HG03280 (cell line): Measurements from ENCODE around the gene CMSS1.
A peak's percentile ranks its signal among the peaks of the same experiment; 100 is the strongest.

Experiments
- ATAC-seq: cut with Tn5 transposase; IDR thresholded peaks from one replicate; pipeline ENCODE4 v1.9.1; 2021; ENCODE audit warnings: mild to moderate bottlenecking, moderate library complexity; ENCODE audit not compliant: unreplicated experiment

The CMSS1 gene

GRCh38 chr3:99873269-99874102, 55.8 kb downstream of the CMSS1 start:
- ATAC-seq: no peak

DNA sequence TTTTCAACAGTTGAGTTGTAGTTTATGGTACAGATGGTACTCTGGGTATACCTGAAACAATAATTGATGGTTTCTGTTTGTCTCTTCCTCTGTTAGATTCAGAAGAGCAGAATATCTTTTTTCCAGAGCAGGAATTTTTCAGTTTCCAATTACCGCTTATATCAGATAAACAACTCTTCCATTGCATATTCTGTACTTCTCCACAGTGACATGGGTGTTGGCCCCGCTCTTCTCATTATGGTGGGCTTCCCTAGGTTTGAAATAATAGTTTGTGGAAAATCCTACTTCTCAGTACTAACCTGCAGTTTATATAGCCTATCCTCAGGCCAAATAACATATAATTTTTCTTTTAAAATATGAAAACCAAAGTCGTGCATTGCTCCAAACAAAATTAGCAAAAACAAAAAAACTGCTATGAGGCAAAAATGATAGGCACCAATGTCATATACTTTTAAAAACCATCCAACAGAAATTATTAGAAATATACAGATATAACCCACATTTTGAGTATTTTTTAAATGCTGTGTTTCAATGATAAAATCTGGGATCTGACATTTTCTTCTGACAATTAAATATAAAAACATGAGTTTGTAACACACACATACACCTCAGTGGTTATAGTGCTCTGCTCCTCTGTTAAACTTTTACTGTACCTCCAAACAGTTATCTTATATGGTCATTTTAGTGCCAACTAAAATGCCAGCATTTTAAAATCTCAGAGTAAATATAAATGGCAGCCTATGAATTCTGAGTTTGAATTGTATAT, 56.8 kb downstream of the CMSS1 start:
- no peak for ATAC-seq

GRCh38 chr3:99875581-99875928, 57.9 kb downstream of the CMSS1 start:
- ATAC-seq: peak; percentile 9

- peak; percentile 96 for ATAC-seq
Observed at GRCh38 chr3:99875929-99876841, 58.5 kb downstream of the CMSS1 start.

DNA sequence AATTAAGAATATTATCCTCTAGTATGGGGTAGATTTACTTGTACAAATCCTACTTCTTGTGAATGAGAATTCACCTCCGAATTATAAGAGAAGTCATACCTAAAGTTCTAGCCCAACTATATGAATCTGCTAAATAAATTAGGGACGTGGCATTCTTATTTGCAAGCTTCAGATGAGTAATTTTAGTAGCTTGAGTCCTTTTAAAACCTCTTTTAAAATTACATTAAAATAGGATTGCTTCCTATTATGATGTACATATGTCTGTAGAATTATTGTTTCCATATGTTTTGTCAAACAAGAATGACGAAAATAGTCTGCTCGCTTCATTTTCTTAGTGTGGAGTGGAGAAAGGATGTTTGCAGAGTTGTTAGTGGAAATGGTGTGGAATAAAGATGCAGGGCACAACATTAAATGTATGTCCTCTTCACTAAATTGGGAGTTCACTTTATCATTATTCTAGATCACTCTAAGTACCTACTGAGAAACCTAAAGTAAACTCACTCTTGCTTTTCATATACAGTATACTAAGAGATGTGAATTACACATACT, 59.4 kb downstream of the CMSS1 start:
- ATAC-seq: no peak

DNA sequence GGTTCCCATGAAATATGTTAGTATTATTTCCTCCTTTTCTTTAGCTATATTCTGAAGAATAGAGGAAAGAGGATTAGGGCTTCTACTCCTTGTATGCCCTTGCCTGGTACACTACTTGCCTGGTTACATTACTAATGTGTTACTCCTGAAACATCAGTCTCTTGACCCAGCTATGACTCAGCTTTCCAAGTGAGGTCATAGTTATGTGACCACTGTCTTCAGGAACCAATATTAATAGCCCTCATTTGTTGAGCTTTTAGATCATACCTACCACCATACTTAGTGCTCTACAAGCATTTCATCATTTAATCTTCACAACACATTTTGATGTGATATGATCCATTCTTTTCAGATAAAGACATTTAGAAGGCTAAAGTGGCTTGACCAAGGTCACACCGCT, 60.3 kb downstream of the CMSS1 start:
- peak; percentile 39 for ATAC-seq

- no peak for ATAC-seq
Observed at GRCh38 chr3:99879275-99879674, 61.6 kb downstream of the CMSS1 start.

DNA sequence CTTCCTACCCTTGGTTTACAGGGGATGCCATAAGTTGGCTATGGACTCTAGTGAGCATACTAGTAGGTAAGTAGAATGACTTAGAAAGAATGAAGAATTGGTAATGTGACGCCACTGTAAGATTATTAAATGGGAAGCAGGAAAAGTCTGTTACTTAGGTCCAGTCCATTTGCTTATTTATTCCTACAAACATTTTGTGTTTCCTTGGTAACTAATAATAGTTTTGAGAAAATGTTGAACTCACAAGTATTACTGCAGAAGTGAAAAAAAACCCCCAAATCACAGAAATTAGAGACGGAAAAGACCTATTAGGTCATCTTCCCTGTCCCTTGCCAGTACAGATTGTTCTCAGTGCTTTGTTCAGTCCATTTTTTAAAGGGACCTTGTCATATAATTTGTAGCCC, 63.5 kb downstream of the CMSS1 start:
- ATAC-seq: no peak

- no peak for ATAC-seq
Observed at GRCh38 chr3:99882436-99883137, 64.9 kb downstream of the CMSS1 start.

DNA sequence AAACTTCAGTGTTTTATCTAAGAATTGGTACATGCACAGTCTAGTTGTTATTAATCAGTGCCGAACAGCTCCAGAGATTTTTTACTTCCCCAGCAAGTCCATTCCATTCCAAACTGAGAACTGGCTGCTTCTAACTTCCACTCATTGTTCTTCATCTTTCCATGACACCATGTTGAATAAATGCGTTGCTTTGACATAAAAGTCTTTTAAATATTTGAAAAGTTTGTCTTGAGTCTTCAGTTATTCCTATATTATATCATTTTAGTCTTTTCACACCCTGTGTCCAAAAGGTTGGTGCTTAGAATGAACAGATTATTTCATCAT, 65.4 kb downstream of the CMSS1 start:
- ATAC-seq: no peak

- ATAC-seq: no peak
Observed at GRCh38 chr3:99883693-99884092, 66.0 kb downstream of the CMSS1 start.

- ATAC-seq: no peak
Observed at GRCh38 chr3:99884484-99884883, 66.8 kb downstream of the CMSS1 start.

GRCh38 chr3:99885085-99885484, 67.4 kb downstream of the CMSS1 start:
- ATAC-seq: no peak

- no peak for ATAC-seq
Observed at GRCh38 chr3:99885851-99886250, 68.2 kb downstream of the CMSS1 start.

DNA sequence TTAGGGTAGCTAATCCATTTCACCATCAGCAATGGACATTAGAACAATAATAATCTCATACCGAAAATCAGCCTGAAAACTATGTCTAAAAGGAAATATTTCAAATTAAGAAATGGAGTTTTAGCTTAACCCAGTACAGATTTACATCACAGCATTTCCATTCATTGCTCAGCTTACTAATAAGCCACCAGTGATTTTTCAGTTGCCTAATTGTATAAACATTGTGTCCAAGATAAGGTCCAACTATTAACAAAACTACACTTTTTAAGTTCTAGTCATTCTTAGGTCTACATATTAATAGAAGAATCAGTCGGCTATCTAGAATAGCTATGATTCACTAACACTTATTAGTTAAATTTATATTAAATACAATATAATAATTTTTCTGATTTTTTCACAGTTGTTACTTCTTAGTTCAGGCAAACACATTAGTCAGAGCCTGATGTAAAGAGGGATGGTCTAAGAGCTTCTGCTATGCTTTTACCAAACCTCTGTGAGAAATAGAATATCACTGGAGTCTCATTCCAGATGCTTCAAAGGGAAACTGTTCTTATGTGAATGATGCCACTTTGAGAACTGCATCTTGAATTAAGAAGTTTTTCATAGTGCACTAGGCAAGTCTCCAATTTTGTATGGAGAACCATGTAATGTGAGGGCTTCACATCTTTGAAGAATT, 74.1 kb downstream of the CMSS1 start:
- ATAC-seq: no peak

DNA sequence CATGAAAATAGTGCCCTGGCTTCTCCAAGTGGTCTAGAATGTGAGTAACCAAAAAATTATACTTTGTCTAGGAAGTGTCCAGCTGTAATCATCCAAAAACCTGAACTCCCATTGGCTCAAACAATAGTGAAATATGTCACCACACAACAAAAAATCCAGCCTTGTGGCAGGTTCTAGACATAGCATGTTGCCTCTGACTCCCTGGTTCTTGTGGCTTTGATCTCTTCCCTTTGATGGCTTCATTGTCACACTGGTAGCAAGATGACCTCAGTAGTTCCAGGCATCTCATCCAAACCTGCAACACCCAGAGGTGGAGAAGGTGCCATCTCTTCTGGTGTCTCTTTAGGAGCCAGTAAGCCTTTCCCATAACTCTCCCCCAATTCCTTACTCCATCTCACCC, 74.7 kb downstream of the CMSS1 start:
- ATAC-seq: no peak

GRCh38 chr3:99895131-99895696, 77.6 kb downstream of the CMSS1 start:
- ATAC-seq: no peak

DNA sequence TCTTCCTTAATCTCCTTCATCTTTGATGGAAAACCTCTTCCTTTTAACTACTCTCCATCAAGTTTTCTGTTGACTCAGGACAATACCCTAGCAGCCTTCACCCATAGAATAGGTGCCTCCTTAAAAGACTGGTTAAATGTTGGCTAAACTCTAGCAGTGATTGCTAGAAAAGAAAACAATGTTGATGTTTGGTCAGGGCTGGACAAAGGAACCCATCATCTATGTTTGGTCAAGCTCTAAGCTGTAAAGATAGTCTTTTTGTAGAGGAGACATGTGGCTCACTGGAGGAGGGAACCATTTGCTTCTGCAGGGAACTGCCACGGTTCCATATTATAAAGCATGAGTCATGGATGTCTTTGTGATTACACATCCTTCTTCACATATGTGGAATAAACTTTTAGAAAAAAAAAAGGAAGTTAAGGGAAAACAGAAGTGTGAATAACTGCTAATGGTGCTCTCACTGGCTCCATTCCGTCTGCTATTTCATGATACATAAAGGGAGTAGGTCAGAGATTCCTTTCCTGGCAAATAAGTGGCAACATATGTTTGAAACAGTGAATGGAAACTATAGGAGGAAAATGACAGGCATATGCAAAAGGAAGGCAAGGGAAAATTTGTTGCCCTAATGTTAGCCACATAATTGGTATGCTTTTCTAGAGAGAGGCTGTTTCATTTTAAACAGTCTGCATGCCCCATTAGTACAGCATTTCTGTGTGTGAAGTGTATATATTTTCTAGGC, 78.2 kb downstream of the CMSS1 start:
- no peak for ATAC-seq

GRCh38 chr3:99896482-99896881, 78.8 kb downstream of the CMSS1 start:
- ATAC-seq: no peak
